ENCODE results near the gene CTSD.

The CTSD gene

GRCh38 chr11:1728931-1729691 is 34.6 kb downstream of the CTSD start:
- TF ChIP-seq, protein P1, sequence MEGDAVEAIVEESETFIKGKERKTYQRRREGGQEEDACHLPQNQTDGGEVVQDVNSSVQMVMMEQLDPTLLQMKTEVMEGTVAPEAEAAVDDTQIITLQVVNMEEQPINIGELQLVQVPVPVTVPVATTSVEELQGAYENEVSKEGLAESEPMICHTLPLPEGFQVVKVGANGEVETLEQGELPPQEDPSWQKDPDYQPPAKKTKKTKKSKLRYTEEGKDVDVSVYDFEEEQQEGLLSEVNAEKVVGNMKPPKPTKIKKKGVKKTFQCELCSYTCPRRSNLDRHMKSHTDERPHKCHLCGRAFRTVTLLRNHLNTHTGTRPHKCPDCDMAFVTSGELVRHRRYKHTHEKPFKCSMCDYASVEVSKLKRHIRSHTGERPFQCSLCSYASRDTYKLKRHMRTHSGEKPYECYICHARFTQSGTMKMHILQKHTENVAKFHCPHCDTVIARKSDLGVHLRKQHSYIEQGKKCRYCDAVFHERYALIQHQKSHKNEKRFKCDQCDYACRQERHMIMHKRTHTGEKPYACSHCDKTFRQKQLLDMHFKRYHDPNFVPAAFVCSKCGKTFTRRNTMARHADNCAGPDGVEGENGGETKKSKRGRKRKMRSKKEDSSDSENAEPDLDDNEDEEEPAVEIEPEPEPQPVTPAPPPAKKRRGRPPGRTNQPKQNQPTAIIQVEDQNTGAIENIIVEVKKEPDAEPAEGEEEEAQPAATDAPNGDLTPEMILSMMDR (conservative IDR thresholded peaks at IDR 0.05; ENCODE audit: low read length) = no peak
- TF ChIP-seq EZH2phosphoT487 (IDR thresholded peaks at IDR 0.05; ENCODE audit: borderline replicate concordance) = no peak
- Histone ChIP-seq H3F3A (ENCODE audit: low read depth) (no peaks in the 10 kb centered on the region), H3K9me3 (ENCODE audit: insufficient read depth, low read depth, low read length) (no peaks in the 10 kb centered on the region), H3K9ac (ENCODE audit: low read depth, low read length, poor library complexity, severe bottlenecking) (no peak overlapping the region), H4K20me1 (ENCODE audit: insufficient read depth, low read length, poor library complexity, severe bottlenecking) (no peaks in the 10 kb centered on the region), H3K79me2 (ENCODE audit: insufficient read depth, low read length) (no peaks in the 10 kb centered on the region), H3K36me3 (ENCODE audit: insufficient read depth, low read length) (no peaks in the 10 kb centered on the region), H3K4me3 (ENCODE audit: low read length, poor library complexity, severe bottlenecking) (no peak overlapping the region), H3K4me2 (ENCODE audit: low read depth, low read length, poor library complexity, severe bottlenecking) (peak overlapping the region; percentile 33), H2AFZ (ENCODE audit: low read length) (peak overlapping the region; percentile 7; the same call in 1 of the 2 replicates), H3K27me3 (ENCODE audit: insufficient read depth, low read length, poor library complexity, severe bottlenecking) (no peaks in the 10 kb centered on the region), H3K4me1 (ENCODE audit: insufficient read depth, low read length, poor library complexity, severe bottlenecking) (peaks cover 61% of the 10 kb centered on the region), H3K9me2 (replicated peaks; ENCODE audit: low read depth, low read length) (no peaks in the 10 kb centered on the region)

DNA sequence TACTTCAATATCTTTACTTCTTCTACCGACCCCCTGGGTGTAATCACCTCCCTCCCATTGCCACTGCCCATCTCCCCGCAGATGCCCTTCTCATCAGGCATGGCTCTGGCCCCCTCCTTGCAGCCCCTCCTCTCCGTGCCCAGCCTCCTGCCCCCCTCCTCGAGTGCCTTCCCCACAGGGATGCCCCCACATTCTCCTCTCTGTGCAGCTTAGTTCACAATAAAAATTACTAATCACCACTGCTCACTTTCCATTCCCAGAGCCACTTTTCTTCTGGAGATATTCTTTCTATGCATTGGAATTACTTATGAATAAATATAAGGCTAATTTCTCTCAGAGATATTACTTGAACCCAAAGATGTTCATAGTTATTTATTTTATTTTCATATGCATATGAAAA is 35.4 kb downstream of the CTSD start:
- H2AFZ ChIP-seq (ENCODE audit: low read length) = no peak overlapping the region
- no peaks in the 10 kb centered on the region for H3K79me2 ChIP-seq (ENCODE audit: insufficient read depth, low read length)
- H4K20me1 ChIP-seq (ENCODE audit: insufficient read depth, low read length, poor library complexity, severe bottlenecking) = no peaks in the 10 kb centered on the region
- H3K36me3 ChIP-seq (ENCODE audit: insufficient read depth, low read length) = no peaks in the 10 kb centered on the region
- no peak for TF ChIP-seq EZH2phosphoT487 (IDR thresholded peaks at IDR 0.05; ENCODE audit: borderline replicate concordance)
- TF ChIP-seq, protein P1 (conservative IDR thresholded peaks at IDR 0.05; ENCODE audit: low read length) = no peak
- no peaks in the 10 kb centered on the region for H3F3A ChIP-seq (ENCODE audit: low read depth)
- H3K9ac ChIP-seq (ENCODE audit: low read depth, low read length, poor library complexity, severe bottlenecking) = no peak overlapping the region
- H3K9me2 ChIP-seq (replicated peaks; ENCODE audit: low read depth, low read length) = no peaks in the 10 kb centered on the region
- no peaks in the 10 kb centered on the region for H3K9me3 ChIP-seq (ENCODE audit: insufficient read depth, low read depth, low read length)
- H3K27me3 ChIP-seq (ENCODE audit: insufficient read depth, low read length, poor library complexity, severe bottlenecking) = no peaks in the 10 kb centered on the region
- no peak overlapping the region for H3K4me2 ChIP-seq (ENCODE audit: low read depth, low read length, poor library complexity, severe bottlenecking)
- H3K4me3 ChIP-seq (ENCODE audit: low read length, poor library complexity, severe bottlenecking) = no peak overlapping the region
- H3K4me1 ChIP-seq (ENCODE audit: insufficient read depth, low read length, poor library complexity, severe bottlenecking) = peaks cover 52% of the 10 kb centered on the region

- Histone ChIP-seq H3K79me2 (ENCODE audit: insufficient read depth, low read length) (no peaks in the 10 kb centered on the region), H3F3A (ENCODE audit: low read depth) (no peaks in the 10 kb centered on the region), H2AFZ (ENCODE audit: low read length) (no peak overlapping the region), H3K27me3 (ENCODE audit: insufficient read depth, low read length, poor library complexity, severe bottlenecking) (no peaks in the 10 kb centered on the region), H3K9me2 (replicated peaks; ENCODE audit: low read depth, low read length) (no peaks in the 10 kb centered on the region), H3K9ac (ENCODE audit: low read depth, low read length, poor library complexity, severe bottlenecking) (no peak overlapping the region), H3K4me2 (ENCODE audit: low read depth, low read length, poor library complexity, severe bottlenecking) (no peak overlapping the region), H3K4me3 (ENCODE audit: low read length, poor library complexity, severe bottlenecking) (no peak overlapping the region), H3K9me3 (ENCODE audit: insufficient read depth, low read depth, low read length) (no peaks in the 10 kb centered on the region), H3K4me1 (ENCODE audit: insufficient read depth, low read length, poor library complexity, severe bottlenecking) (peaks cover 48% of the 10 kb centered on the region), H3K36me3 (ENCODE audit: insufficient read depth, low read length) (no peaks in the 10 kb centered on the region), H4K20me1 (ENCODE audit: insufficient read depth, low read length, poor library complexity, severe bottlenecking) (no peaks in the 10 kb centered on the region)
- no peak for TF ChIP-seq EZH2phosphoT487 (IDR thresholded peaks at IDR 0.05; ENCODE audit: borderline replicate concordance)
- TF ChIP-seq, protein P1 (conservative IDR thresholded peaks at IDR 0.05; ENCODE audit: low read length) = no peak
Measured at GRCh38 chr11:1727861-1728260, 35.9 kb downstream of the CTSD start.

All from Loucy (cell line).